H1 (cell line): ENCODE measurements around the gene CALU. TPM values are rescaled to one million over a fixed set of nuclear protein-coding genes. Genes with fewer than 3 reads are reported as not detected.
A peak's percentile ranks its signal among the peaks of the same experiment; 100 is the strongest.

Experiments
- CTCF ChIA-PET: fragments of 300-600 bp; sonication (Branson Sonifier 250); formaldehyde crosslinking; loops from one replicate; lab custom pipeline; 2021; ENCODE audit not compliant: partially characterized antibody; lab: Charles Lee
- POLR2A ChIA-PET: fragments of 300-600 bp; sonication (Branson Sonifier 250); formaldehyde crosslinking; loops from one replicate; lab custom pipeline; 2021; ENCODE audit warnings: inconsistent platforms; ENCODE audit not compliant: partially characterized antibody; lab: Charles Lee
- DNase-seq, 2 experiments: peaks; one replicate each; pipeline versions ENCODE4 v3.0.0 to v3.0.0-alpha.2; 2010 to 2022; ENCODE audit warnings: low spot score in 2 of 2, low read depth in 1 of 2, mixed read lengths in 1 of 2
- FAIRE-seq: peaks from 2 replicates; lab custom pipeline; 2011; peaks lifted over from hg19 to GRCh38; lab: Jason Lieb, UNC
- H2AFZ ChIP-seq: 2 replicates; pipeline ENCODE4 v1.8.1; 2012; ENCODE audit warnings: low read length, inconsistent platforms
- H2AK5ac ChIP-seq: 2 replicates; pipeline ENCODE4 v1.6.1; 2013; ENCODE audit warnings: low read depth, low read length
- H2BK120ac ChIP-seq: replicated peaks from 2 replicates; pipeline ENCODE3; 2013; ENCODE audit warnings: low read depth, low read length, inconsistent platforms
- H2BK12ac ChIP-seq: 2 replicates; pipeline ENCODE4 v1.6.1; 2013; ENCODE audit warnings: low read depth, low read length
- H2BK15ac ChIP-seq: 2 replicates; pipeline ENCODE4 v1.6.1; 2013; ENCODE audit warnings: low read length
- H2BK20ac ChIP-seq: 2 replicates; pipeline ENCODE4 v1.6.1; 2013; ENCODE audit warnings: low read length
- H2BK5ac ChIP-seq: 2 replicates; pipeline ENCODE4 v1.6.1; 2013; ENCODE audit warnings: low read depth, low read length
- H3K14ac ChIP-seq: 2 replicates; pipeline ENCODE4 v1.6.1; 2013; ENCODE audit warnings: inconsistent platforms; ENCODE audit not compliant: insufficient read length
- H3K18ac ChIP-seq: 2 replicates; pipeline ENCODE4 v1.6.1; 2013; ENCODE audit warnings: low read length; ENCODE audit errors: extremely low read depth
- H3K23ac ChIP-seq: 2 replicates; pipeline ENCODE4 v1.6.1; 2013; ENCODE audit warnings: inconsistent platforms; ENCODE audit not compliant: insufficient read length
- H3K23me2 ChIP-seq: 2 replicates; pipeline ENCODE4 v1.6.1; 2013; ENCODE audit warnings: low read depth, low read length
- H3K27ac ChIP-seq: 2 replicates; pipeline ENCODE4 v1.6.1; 2011; ENCODE audit warnings: low read depth, low read length, inconsistent platforms
- H3K27me3 ChIP-seq, 4 experiments: replicated peaks in 1 of 4; 1 replicate in 1 of 4; 2 replicates in 3 of 4; pipeline versions ENCODE4 v1.6.1 to v1.8.1; 2011 to 2013; ENCODE audit warnings: low read length in 3 of 4, mild to moderate bottlenecking in 3 of 4, inconsistent platforms in 2 of 4, mixed read lengths in 2 of 4, moderate library complexity in 1 of 4; ENCODE audit not compliant: control insufficient read depth in 3 of 4, insufficient read depth in 3 of 4; ENCODE audit errors: extremely low read depth in 1 of 4
- H3K36me3 ChIP-seq, 4 experiments: 2 replicates each; pipeline versions ENCODE4 v1.6.1 to v1.8.1; 2011 to 2013; ENCODE audit warnings: mild to moderate bottlenecking in 4 of 4, low read length in 3 of 4, moderate library complexity in 2 of 4, control low read depth in 1 of 4, inconsistent platforms in 1 of 4; ENCODE audit not compliant: insufficient read depth in 4 of 4, control insufficient read depth in 2 of 4
- H3K4ac ChIP-seq: replicated peaks from 2 replicates; pipeline ENCODE3; 2013; ENCODE audit warnings: low read length, low read depth, mixed read lengths, inconsistent platforms; ENCODE audit not compliant: insufficient read length
- H3K4me1 ChIP-seq, 4 experiments: replicated peaks in 1 of 4; 1 replicate in 1 of 4; 2 replicates in 3 of 4; pipeline versions ENCODE4 v1.6.1 to v1.8.1; 2011 to 2013; ENCODE audit warnings: low read length in 3 of 4, inconsistent platforms in 2 of 4, mixed read lengths in 1 of 4; ENCODE audit not compliant: insufficient read depth in 4 of 4, control insufficient read depth in 3 of 4
- H3K4me2 ChIP-seq, 2 experiments: 2 replicates each; pipeline versions ENCODE4 v1.6.1 to v1.8.1; 2011 to 2013; ENCODE audit warnings: low read depth in 2 of 2, low read length in 2 of 2, control low read depth in 1 of 2, inconsistent platforms in 1 of 2, mild to moderate bottlenecking in 1 of 2; ENCODE audit not compliant: insufficient read depth in 1 of 2
- H3K4me3 ChIP-seq, 4 experiments: fragments of 200-600, 300-600 bp in 1 of 4; sonication (generic), shearing (Covaris generic), sonication (Bioruptor Twin) in 1 of 4; 2 replicates each; pipeline versions ENCODE4 v1.5.1 to v1.8.1; 2011 to 2016; ENCODE audit warnings: low read length in 4 of 4, low read depth in 3 of 4, control low read depth in 2 of 4, inconsistent platforms in 2 of 4, mild to moderate bottlenecking in 2 of 4, mixed read lengths in 1 of 4, moderate library complexity in 1 of 4; ENCODE audit not compliant: insufficient read depth in 2 of 4; ENCODE audit errors: extremely low read depth in 1 of 4
- H3K56ac ChIP-seq: replicated peaks from 2 replicates; pipeline ENCODE3; 2013; ENCODE audit warnings: low read depth, mild to moderate bottlenecking, mixed read lengths, low read length, inconsistent platforms; ENCODE audit not compliant: insufficient read length
- H3K79me1 ChIP-seq: 2 replicates; pipeline ENCODE4 v1.6.1; 2013; ENCODE audit warnings: low read depth, low read length, control low read depth
- H3K79me2 ChIP-seq, 2 experiments: 2 replicates each; pipeline versions ENCODE4 v1.6.1 to v1.8.1; 2012 to 2013; ENCODE audit warnings: low read length in 2 of 2, mild to moderate bottlenecking in 2 of 2, inconsistent platforms in 1 of 2; ENCODE audit not compliant: insufficient read depth in 2 of 2, control insufficient read depth in 1 of 2
- H3K9ac ChIP-seq, 4 experiments: replicated peaks in 1 of 4; 1 replicate in 1 of 4; 2 replicates in 3 of 4; pipeline versions ENCODE4 v1.6.1 to v1.8.1; 2011 to 2013; ENCODE audit warnings: low read depth in 3 of 4, low read length in 3 of 4, control low read depth in 2 of 4, mild to moderate bottlenecking in 2 of 4, moderate library complexity in 2 of 4, inconsistent platforms in 1 of 4; ENCODE audit errors: extremely low read depth in 1 of 4
- H3K9me3 ChIP-seq, 2 experiments: 2 replicates each; pipeline versions ENCODE4 v1.6.1 to v1.8.1; 2012 to 2013; ENCODE audit warnings: mild to moderate bottlenecking in 2 of 2, moderate library complexity in 2 of 2, control low read depth in 1 of 2, inconsistent platforms in 1 of 2, low read depth in 1 of 2, low read length in 1 of 2, mixed read lengths in 1 of 2; ENCODE audit not compliant: insufficient read depth in 2 of 2
- H4K20me1 ChIP-seq, 2 experiments: replicated peaks in 1 of 2; 2 replicates each; pipeline versions ENCODE3 to v1.8.1; 2011 to 2013; ENCODE audit warnings: inconsistent platforms in 2 of 2, low read length in 2 of 2, mild to moderate bottlenecking in 1 of 2; ENCODE audit not compliant: insufficient read depth in 2 of 2, control insufficient read depth in 1 of 2
- H4K5ac ChIP-seq: 2 replicates; pipeline ENCODE4 v1.6.1; 2013; ENCODE audit warnings: low read length, low read depth, mixed read lengths, inconsistent platforms; ENCODE audit not compliant: insufficient read length
- H4K8ac ChIP-seq: 2 replicates; pipeline ENCODE4 v1.8.0; 2013; ENCODE audit warnings: mild to moderate bottlenecking, moderate library complexity, low read length, inconsistent platforms; ENCODE audit not compliant: insufficient read depth; ENCODE audit errors: extremely low read depth
- H4K91ac ChIP-seq: replicated peaks from 2 replicates; pipeline ENCODE3; 2013; ENCODE audit warnings: low read length, mixed read lengths, inconsistent platforms; ENCODE audit not compliant: insufficient read length
- ASH2L ChIP-seq: fragments of 200-600, 300-600 bp; sonication (generic); IDR thresholded peaks from one replicate; pipeline ENCODE4 v1.7.1; 2017; ENCODE audit warnings: low read length
- BRCA1 ChIP-seq: IDR thresholded peaks from 2 replicates; pipeline ENCODE4 v1.6.1; 2012; ENCODE audit warnings: low read depth, low read length, improper control_type of control experiment
- CEBPB ChIP-seq: IDR thresholded peaks from 2 replicates; pipeline ENCODE4 v1.6.1; 2012; ENCODE audit warnings: low read depth, low read length
- HDAC6 ChIP-seq: IDR thresholded peaks from one replicate; pipeline ENCODE4 v1.7.1; 2012; ENCODE audit warnings: low read depth, mild to moderate bottlenecking, inconsistent platforms, low read length, moderate library complexity
- KDM4A ChIP-seq: IDR thresholded peaks from one replicate; pipeline ENCODE4 v1.7.1; 2012; ENCODE audit warnings: low read depth, mild to moderate bottlenecking, moderate library complexity, low read length, inconsistent platforms; ENCODE audit not compliant: severe bottlenecking
- MAFK ChIP-seq: IDR thresholded peaks from 2 replicates; pipeline ENCODE4 v1.6.1; 2012; ENCODE audit warnings: low read depth, mild to moderate bottlenecking, improper control_type of control experiment, low read length
- NANOG ChIP-seq: IDR thresholded peaks from 2 replicates; pipeline ENCODE4 v1.6.1; 2011; ENCODE audit warnings: low read length, low read depth, mild to moderate bottlenecking, inconsistent platforms; ENCODE audit not compliant: insufficient read depth, poor library complexity, severe bottlenecking
- NRF1 ChIP-seq: IDR thresholded peaks from 2 replicates; pipeline ENCODE4 v1.6.1; 2011; ENCODE audit warnings: mild to moderate bottlenecking, low read depth, low read length, improper control_type of control experiment
- SIN3A ChIP-seq, 2 experiments: IDR thresholded peaks in 1 of 2; conservative IDR thresholded peaks in 1 of 2; 2 replicates each; pipeline ENCODE4 v1.6.1; 2011 to 2012; ENCODE audit warnings: low read length in 2 of 2, improper control_type of control experiment in 1 of 2, low read depth in 1 of 2, mild to moderate bottlenecking in 1 of 2
- SP1 ChIP-seq: IDR thresholded peaks from 2 replicates; pipeline ENCODE4 v1.6.1; 2011; ENCODE audit warnings: low read depth, low read length
- SUZ12 ChIP-seq: fragments of 200-600 bp; sonication (generic); IDR thresholded peaks from 2 replicates; pipeline ENCODE4 v1.6.1; 2012; ENCODE audit warnings: mild to moderate bottlenecking, inconsistent platforms, low read length, moderate library complexity, mixed read lengths
- YY1 ChIP-seq: IDR thresholded peaks from 2 replicates; pipeline ENCODE4 v1.6.1; 2011; ENCODE audit warnings: low read depth, mild to moderate bottlenecking, low read length
- WGBS, 2 experiments: shearing (Covaris generic) in 1 of 2; methylation state at CpG; one replicate each; pipeline versions ENCODE4 v1.1.6 to v1.1.7; 2013 to 2015; ENCODE audit warnings: low lambda C conversion rate in 2 of 2, mixed read lengths in 2 of 2, inconsistent platforms in 1 of 2, low coverage in 1 of 2, missing lambda C conversion rate in 1 of 2; ENCODE audit not compliant: insufficient replicate concordance in 2 of 2, insufficient coverage in 1 of 2, insufficient read length in 1 of 2; ENCODE audit errors: extremely low coverage in 1 of 2, missing lambda C conversion rate in 1 of 2; 5-methylcytosine and 5-hydroxymethylcytosine counted together
- polyA plus RNA-seq, 7 experiments: library from polyadenylated mRNA; depleted of rRNA in 3 of 7; stranded (reverse) in 5 of 7; unstranded in 2 of 7; fragments of >200 nt in 5 of 7; fragments of 200-250 nt in 2 of 7; gene quantifications; 1 replicate in 5 of 7; 2 replicates in 1 of 7; 4 replicates in 1 of 7; pipeline versions ENCODE4 v1.2.1 to v1.2.3, GENCODE V29; 2011 to 2013; ENCODE audit warnings: missing spikeins in 2 of 7, mixed read lengths in 2 of 7
- total RNA-seq: library from RNA; stranded (reverse); fragmentation: NEBNext Ultra II Directional; extraction: Animal tissue kit (Norgen Biotek cat#: 25700); gene quantifications from 2 replicates; pipeline ENCODE4 v1.2.1, GENCODE V29; 2021

CALU gene
- total and polyA plus RNA-seq, 2 of the 8 experiments (the other 6 are each of a cell fraction or from before 2014, with no cell fraction given): 67.2 to 170 TPM

DNA sequence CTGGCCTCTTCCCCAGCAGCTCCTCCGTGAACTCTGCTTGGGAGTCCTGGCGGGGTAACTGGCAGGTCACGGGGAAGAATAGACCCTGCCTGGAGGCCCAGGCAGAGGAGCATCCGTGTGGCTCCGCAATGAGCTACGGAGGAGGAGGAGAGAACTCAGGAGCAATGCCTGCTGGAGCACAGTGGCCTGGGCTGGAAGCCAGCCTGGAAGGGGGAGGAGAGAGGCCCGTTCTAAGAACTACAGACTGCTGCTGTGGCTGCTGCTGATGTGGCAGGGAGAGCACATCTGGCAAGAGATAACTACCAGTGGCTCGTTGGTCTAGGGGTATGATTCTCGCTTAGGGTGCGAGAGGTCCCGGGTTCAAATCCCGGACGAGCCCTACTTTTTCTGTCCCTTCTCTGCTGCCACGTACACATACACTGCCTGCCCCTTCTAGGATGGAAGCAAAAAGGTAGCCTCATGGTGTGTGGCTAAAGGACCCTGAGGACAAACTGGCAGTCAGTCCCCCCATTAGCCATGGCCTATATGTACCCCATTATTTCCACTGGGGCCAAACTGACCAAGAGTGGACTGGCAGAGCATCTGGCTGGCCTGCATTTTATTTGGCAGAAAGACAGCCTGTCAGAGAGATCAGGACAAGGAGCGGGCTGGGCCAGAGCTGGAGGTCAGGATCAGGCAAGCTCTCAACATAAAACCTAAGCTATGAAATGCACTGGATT lies 44.1 kb downstream of the CALU start:
- peak; percentile 91 to 99 for DNase-seq
- Histone ChIP-seq H2AFZ (peak overlapping the region; percentile 79), H3K79me2 (no peaks in the 10 kb centered on the region), H2BK5ac (no peak overlapping the region), H3K56ac (no peak overlapping the region), H3K4me3 (peak overlapping the region; percentile 53 to 69 (median 60)), H4K5ac (no peak overlapping the region), H3K23ac (no peak overlapping the region), H3K9me3 (no peaks in the 10 kb centered on the region), H2BK12ac (no peak overlapping the region), H3K18ac (no peak overlapping the region), H4K20me1 (no peaks in the 10 kb centered on the region), H3K4me1 (peaks cover 0 to 3% (median 1%) of the 10 kb centered on the region in 4 experiments; a peak in 4 of 7 replicates), H3K4me2 (peak overlapping the region; percentile 60 to 95), H4K91ac (no peak overlapping the region), H3K9ac (peak overlapping the region in 2 of 4 experiments; percentile 22 to 58; a peak in 3 of 7 replicates), H2BK20ac (no peak overlapping the region), H2BK120ac (no peak overlapping the region), H3K27ac (no peak overlapping the region; the same call in 1 of the 2 replicates), H3K27me3 (no peaks in the 10 kb centered on the region), H3K36me3 (no peaks in the 10 kb centered on the region), H4K8ac (no peak overlapping the region; the same call in 1 of the 2 replicates), H3K23me2 (peaks cover 4% of the 10 kb centered on the region), H2AK5ac (no peak overlapping the region), H3K79me1 (no peaks in the 10 kb centered on the region), H3K4ac (no peak overlapping the region), H2BK15ac (no peak overlapping the region), H3K14ac (no peak overlapping the region)
- peak; percentile 89 for FAIRE-seq
- POLR2A ChIA-PET: interaction anchor here (0.9 to 2.2 kb wide), 9 partner anchors 9 to 101 kb away, joined by 3 to 14 read pairs (median 4); no protein-coding TSS in a partner anchor
- 11% methylated on average over 15 of the region's 15 CpGs; no CpG with 5 or more reads in 1 of the 2 experiments for WGBS, 2 experiments
- CTCF ChIA-PET: interaction anchor here (0.6 to 1.5 kb wide), 8 partner anchors 11 to 448 kb away, joined by 3 to 5 read pairs (median 3); no protein-coding TSS in a partner anchor
- TF ChIP-seq KDM4A (peak; percentile 78), MAFK (peak; percentile 81; the same call in 1 of the 2 replicates), SUZ12 (no peak), YY1 (0 out of 2 replicates have a peak, but pooled peaks have one; percentile 32), CEBPB (peak; percentile 68; the same call in 1 of the 2 replicates), NRF1 (peak; percentile 38; the same call in 1 of the 2 replicates), HDAC6 (peak; percentile 77), SP1 (no peak), BRCA1 (no peak), ASH2L (peak; percentile 93), SIN3A (conservative IDR thresholded peaks at IDR 0.05 in 1 of 2, IDR thresholded peaks at IDR 0.05 in 1 of 2; ENCODE audit: low read depth in 1 of 2, low read length in 2 of 2) (0 out of 4 replicates have a peak, but pooled peaks of 1 of the 2 experiments have one; percentile 32), NANOG (peak; percentile 23)
